ENCODE measurements around the gene EPHA4. TPM values are rescaled to one million over a fixed set of nuclear protein-coding genes. Genes with fewer than 3 reads are reported as not detected.
A peak's percentile ranks its signal among the peaks of the same experiment; 100 is the strongest.

Gene EPHA4
- total RNA-seq, 1 donor from 2014 or later, result 30.1 TPM

DNA sequence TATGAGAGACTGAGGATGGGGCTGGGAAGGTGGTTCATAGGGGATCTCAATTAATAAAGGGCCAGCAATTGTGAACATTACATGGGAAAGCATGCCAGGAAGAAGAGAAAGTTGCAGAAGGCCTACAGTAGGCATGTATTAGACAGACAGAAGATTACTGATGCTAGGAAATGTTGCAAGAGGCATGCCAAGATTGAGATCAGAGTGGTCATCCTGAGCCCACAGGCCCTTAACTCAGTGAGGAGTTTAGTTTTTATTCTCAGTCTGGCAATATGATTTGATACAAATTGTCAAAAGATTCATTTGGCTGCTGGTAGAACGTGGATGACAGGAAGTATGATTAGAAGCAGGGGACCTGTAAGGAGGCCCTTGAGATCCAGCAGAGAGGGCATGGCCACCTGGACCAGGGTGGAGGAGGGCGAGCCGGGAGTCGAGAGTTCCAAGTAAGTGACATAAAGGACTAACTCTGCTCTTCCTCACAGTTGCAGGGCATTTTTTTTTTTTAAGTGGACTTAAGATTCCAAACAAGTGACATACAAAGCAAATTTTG is 54.9 kb downstream of the EPHA4 start:
- no peaks in the 10 kb centered on the region for H3K27me3 ChIP-seq (ENCODE audit: insufficient read depth, low read length)
- H3K9ac ChIP-seq (ENCODE audit: low read length), result peak overlapping the region; percentile 25
- FAIRE-seq, result peak; percentile 9
- DNase-seq (ENCODE audit: low read depth), result no peak
- no peak overlapping the region for H3K4me3 Mint-ChIP-seq (ENCODE audit: unreplicated experiment)
- no peaks in the 10 kb centered on the region for H3K79me2 ChIP-seq (ENCODE audit: insufficient read depth, low read length)
- H3K4me1 ChIP-seq (ENCODE audit: insufficient read depth, low read length), result peaks cover 22% of the 10 kb centered on the region
- H3K27me3 Mint-ChIP-seq (ENCODE audit: low read depth, unreplicated experiment), result no peaks in the 10 kb centered on the region
- no peak overlapping the region for H3K27ac Mint-ChIP-seq (ENCODE audit: unreplicated experiment)
- peaks cover 13% of the 10 kb centered on the region for H3K4me1 Mint-ChIP-seq (ENCODE audit: low read depth, unreplicated experiment)
- no peak overlapping the region for H2AFZ ChIP-seq (ENCODE audit: low read depth, low read length)
- H3K36me3 ChIP-seq (ENCODE audit: insufficient read depth, low read length), result no peaks in the 10 kb centered on the region
- peak overlapping the region; percentile 51 for H3K4me2 ChIP-seq (ENCODE audit: low read length)
- H3K9me3 ChIP-seq (ENCODE audit: insufficient read depth, low read depth, low read length), result no peaks in the 10 kb centered on the region
- H3K9me3 Mint-ChIP-seq (ENCODE audit: unreplicated experiment), result no peaks in the 10 kb centered on the region
- H3K36me3 Mint-ChIP-seq (ENCODE audit: low read depth, unreplicated experiment), result no peaks in the 10 kb centered on the region
- no peaks in the 10 kb centered on the region for H4K20me1 ChIP-seq (ENCODE audit: insufficient read depth, low read length)
- H3K27ac ChIP-seq (ENCODE audit: low read depth, low read length), result peak overlapping the region; percentile 2
- no peak overlapping the region for H3K4me3 ChIP-seq (ENCODE audit: insufficient read depth, low read depth, low read length)
- no peak for TF ChIP-seq EZH2 (IDR thresholded peaks at IDR 0.05; ENCODE audit: insufficient read depth, low read length)
- TF ChIP-seq, protein P1, sequence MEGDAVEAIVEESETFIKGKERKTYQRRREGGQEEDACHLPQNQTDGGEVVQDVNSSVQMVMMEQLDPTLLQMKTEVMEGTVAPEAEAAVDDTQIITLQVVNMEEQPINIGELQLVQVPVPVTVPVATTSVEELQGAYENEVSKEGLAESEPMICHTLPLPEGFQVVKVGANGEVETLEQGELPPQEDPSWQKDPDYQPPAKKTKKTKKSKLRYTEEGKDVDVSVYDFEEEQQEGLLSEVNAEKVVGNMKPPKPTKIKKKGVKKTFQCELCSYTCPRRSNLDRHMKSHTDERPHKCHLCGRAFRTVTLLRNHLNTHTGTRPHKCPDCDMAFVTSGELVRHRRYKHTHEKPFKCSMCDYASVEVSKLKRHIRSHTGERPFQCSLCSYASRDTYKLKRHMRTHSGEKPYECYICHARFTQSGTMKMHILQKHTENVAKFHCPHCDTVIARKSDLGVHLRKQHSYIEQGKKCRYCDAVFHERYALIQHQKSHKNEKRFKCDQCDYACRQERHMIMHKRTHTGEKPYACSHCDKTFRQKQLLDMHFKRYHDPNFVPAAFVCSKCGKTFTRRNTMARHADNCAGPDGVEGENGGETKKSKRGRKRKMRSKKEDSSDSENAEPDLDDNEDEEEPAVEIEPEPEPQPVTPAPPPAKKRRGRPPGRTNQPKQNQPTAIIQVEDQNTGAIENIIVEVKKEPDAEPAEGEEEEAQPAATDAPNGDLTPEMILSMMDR (IDR thresholded peaks at IDR 0.05; ENCODE audit: insufficient read depth, low read depth, low read length), result no peak

DNA sequence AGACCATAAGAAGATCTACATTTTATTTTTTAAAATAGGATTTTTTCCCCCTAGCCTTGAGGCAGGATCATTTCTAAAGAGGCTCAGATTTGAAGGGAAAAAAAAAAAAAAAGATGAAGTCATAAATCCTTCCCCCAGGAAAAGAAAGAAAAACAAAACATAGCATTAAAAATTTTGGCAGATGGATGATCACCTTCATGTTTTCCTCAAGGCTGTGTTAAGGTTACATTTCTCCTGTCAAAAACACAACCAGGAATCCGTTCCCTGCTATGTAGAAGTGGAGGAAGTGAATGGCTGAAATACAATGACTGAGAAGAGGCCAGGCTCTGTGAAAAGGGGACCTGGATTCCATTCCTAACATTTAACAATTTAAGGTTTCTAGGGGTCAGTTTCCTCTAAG is 56.2 kb downstream of the EPHA4 start:
- no peak for FAIRE-seq
- H3K9me3 Mint-ChIP-seq (ENCODE audit: unreplicated experiment), result no peaks in the 10 kb centered on the region

More for the DNA sequence above, 56.2 kb downstream of the EPHA4 start:
- H4K20me1 ChIP-seq (ENCODE audit: insufficient read depth, low read length), result no peaks in the 10 kb centered on the region
- no peaks in the 10 kb centered on the region for H3K27me3 Mint-ChIP-seq (ENCODE audit: low read depth, unreplicated experiment)
- no peak overlapping the region for H3K27ac ChIP-seq (ENCODE audit: low read depth, low read length)
- no peaks in the 10 kb centered on the region for H3K36me3 ChIP-seq (ENCODE audit: insufficient read depth, low read length)
- H3K4me3 Mint-ChIP-seq (ENCODE audit: unreplicated experiment), result no peak overlapping the region
- H3K27ac Mint-ChIP-seq (ENCODE audit: unreplicated experiment), result no peak overlapping the region
- no peak overlapping the region for H3K4me3 ChIP-seq (ENCODE audit: insufficient read depth, low read depth, low read length)
- no peak overlapping the region for H2AFZ ChIP-seq (ENCODE audit: low read depth, low read length)
- peaks cover 12% of the 10 kb centered on the region for H3K4me1 Mint-ChIP-seq (ENCODE audit: low read depth, unreplicated experiment)
- H3K27me3 ChIP-seq (ENCODE audit: insufficient read depth, low read length), result no peaks in the 10 kb centered on the region
- no peaks in the 10 kb centered on the region for H3K36me3 Mint-ChIP-seq (ENCODE audit: low read depth, unreplicated experiment)
- H3K4me2 ChIP-seq (ENCODE audit: low read length), result no peak overlapping the region
- H3K9me3 ChIP-seq (ENCODE audit: insufficient read depth, low read depth, low read length), result no peaks in the 10 kb centered on the region
- H3K79me2 ChIP-seq (ENCODE audit: insufficient read depth, low read length), result no peaks in the 10 kb centered on the region
- H3K4me1 ChIP-seq (ENCODE audit: insufficient read depth, low read length), result peaks cover 22% of the 10 kb centered on the region
- TF ChIP-seq, protein P1 (IDR thresholded peaks at IDR 0.05; ENCODE audit: insufficient read depth, low read depth, low read length), result no peak
- no peak for TF ChIP-seq EZH2 (IDR thresholded peaks at IDR 0.05; ENCODE audit: insufficient read depth, low read length)
- no peak overlapping the region for H3K9ac ChIP-seq (ENCODE audit: low read length)
- DNase-seq (ENCODE audit: low read depth), result no peak
